H1 (cell line): ENCODE measurements around the gene LYSET. TPM values are rescaled to one million over a fixed set of nuclear protein-coding genes. Genes with fewer than 3 reads are reported as not detected.

Source experiments
- CTCF ChIA-PET: fragments of 300-600 bp; sonication (Branson Sonifier 250); formaldehyde crosslinking; loops from one replicate; lab custom pipeline; 2021; ENCODE audit not compliant: partially characterized antibody; lab: Charles Lee
- POLR2A ChIA-PET: fragments of 300-600 bp; sonication (Branson Sonifier 250); formaldehyde crosslinking; loops from one replicate; lab custom pipeline; 2021; ENCODE audit warnings: inconsistent platforms; ENCODE audit not compliant: partially characterized antibody; lab: Charles Lee
- DNase-seq, 2 experiments: peaks; one replicate each; pipeline versions ENCODE4 v3.0.0 to v3.0.0-alpha.2; 2010 to 2022; ENCODE audit warnings: low spot score in 2 of 2, low read depth in 1 of 2, mixed read lengths in 1 of 2
- FAIRE-seq: peaks from 2 replicates; lab custom pipeline; 2011; peaks lifted over from hg19 to GRCh38; lab: Jason Lieb, UNC
- H2AFZ ChIP-seq: 2 replicates; pipeline ENCODE4 v1.8.1; 2012; ENCODE audit warnings: low read length, inconsistent platforms
- H2AK5ac ChIP-seq: 2 replicates; pipeline ENCODE4 v1.6.1; 2013; ENCODE audit warnings: low read depth, low read length
- H2BK120ac ChIP-seq: replicated peaks from 2 replicates; pipeline ENCODE3; 2013; ENCODE audit warnings: low read depth, low read length, inconsistent platforms
- H2BK12ac ChIP-seq: 2 replicates; pipeline ENCODE4 v1.6.1; 2013; ENCODE audit warnings: low read depth, low read length
- H2BK15ac ChIP-seq: 2 replicates; pipeline ENCODE4 v1.6.1; 2013; ENCODE audit warnings: low read length
- H2BK20ac ChIP-seq: 2 replicates; pipeline ENCODE4 v1.6.1; 2013; ENCODE audit warnings: low read length
- H2BK5ac ChIP-seq: 2 replicates; pipeline ENCODE4 v1.6.1; 2013; ENCODE audit warnings: low read depth, low read length
- H3K14ac ChIP-seq: 2 replicates; pipeline ENCODE4 v1.6.1; 2013; ENCODE audit warnings: inconsistent platforms; ENCODE audit not compliant: insufficient read length
- H3K18ac ChIP-seq: 2 replicates; pipeline ENCODE4 v1.6.1; 2013; ENCODE audit warnings: low read length; ENCODE audit errors: extremely low read depth
- H3K23ac ChIP-seq: 2 replicates; pipeline ENCODE4 v1.6.1; 2013; ENCODE audit warnings: inconsistent platforms; ENCODE audit not compliant: insufficient read length
- H3K23me2 ChIP-seq: 2 replicates; pipeline ENCODE4 v1.6.1; 2013; ENCODE audit warnings: low read depth, low read length
- H3K27ac ChIP-seq: 2 replicates; pipeline ENCODE4 v1.6.1; 2011; ENCODE audit warnings: low read depth, low read length, inconsistent platforms
- H3K27me3 ChIP-seq, 4 experiments: replicated peaks in 1 of 4; 1 replicate in 1 of 4; 2 replicates in 3 of 4; pipeline versions ENCODE4 v1.6.1 to v1.8.1; 2011 to 2013; ENCODE audit warnings: low read length in 3 of 4, mild to moderate bottlenecking in 3 of 4, inconsistent platforms in 2 of 4, mixed read lengths in 2 of 4, moderate library complexity in 1 of 4; ENCODE audit not compliant: control insufficient read depth in 3 of 4, insufficient read depth in 3 of 4; ENCODE audit errors: extremely low read depth in 1 of 4
- H3K36me3 ChIP-seq, 4 experiments: 2 replicates each; pipeline versions ENCODE4 v1.6.1 to v1.8.1; 2011 to 2013; ENCODE audit warnings: mild to moderate bottlenecking in 4 of 4, low read length in 3 of 4, moderate library complexity in 2 of 4, control low read depth in 1 of 4, inconsistent platforms in 1 of 4; ENCODE audit not compliant: insufficient read depth in 4 of 4, control insufficient read depth in 2 of 4
- H3K4ac ChIP-seq: replicated peaks from 2 replicates; pipeline ENCODE3; 2013; ENCODE audit warnings: low read length, low read depth, mixed read lengths, inconsistent platforms; ENCODE audit not compliant: insufficient read length
- H3K4me1 ChIP-seq, 4 experiments: replicated peaks in 1 of 4; 1 replicate in 1 of 4; 2 replicates in 3 of 4; pipeline versions ENCODE4 v1.6.1 to v1.8.1; 2011 to 2013; ENCODE audit warnings: low read length in 3 of 4, inconsistent platforms in 2 of 4, mixed read lengths in 1 of 4; ENCODE audit not compliant: insufficient read depth in 4 of 4, control insufficient read depth in 3 of 4
- H3K4me2 ChIP-seq, 2 experiments: 2 replicates each; pipeline versions ENCODE4 v1.6.1 to v1.8.1; 2011 to 2013; ENCODE audit warnings: low read depth in 2 of 2, low read length in 2 of 2, control low read depth in 1 of 2, inconsistent platforms in 1 of 2, mild to moderate bottlenecking in 1 of 2; ENCODE audit not compliant: insufficient read depth in 1 of 2
- H3K4me3 ChIP-seq, 4 experiments: fragments of 200-600, 300-600 bp in 1 of 4; sonication (generic), shearing (Covaris generic), sonication (Bioruptor Twin) in 1 of 4; 2 replicates each; pipeline versions ENCODE4 v1.5.1 to v1.8.1; 2011 to 2016; ENCODE audit warnings: low read length in 4 of 4, low read depth in 3 of 4, control low read depth in 2 of 4, inconsistent platforms in 2 of 4, mild to moderate bottlenecking in 2 of 4, mixed read lengths in 1 of 4, moderate library complexity in 1 of 4; ENCODE audit not compliant: insufficient read depth in 2 of 4; ENCODE audit errors: extremely low read depth in 1 of 4
- H3K56ac ChIP-seq: replicated peaks from 2 replicates; pipeline ENCODE3; 2013; ENCODE audit warnings: low read depth, mild to moderate bottlenecking, mixed read lengths, low read length, inconsistent platforms; ENCODE audit not compliant: insufficient read length
- H3K79me1 ChIP-seq: 2 replicates; pipeline ENCODE4 v1.6.1; 2013; ENCODE audit warnings: low read depth, low read length, control low read depth
- H3K79me2 ChIP-seq, 2 experiments: 2 replicates each; pipeline versions ENCODE4 v1.6.1 to v1.8.1; 2012 to 2013; ENCODE audit warnings: low read length in 2 of 2, mild to moderate bottlenecking in 2 of 2, inconsistent platforms in 1 of 2; ENCODE audit not compliant: insufficient read depth in 2 of 2, control insufficient read depth in 1 of 2
- H3K9ac ChIP-seq, 4 experiments: replicated peaks in 1 of 4; 1 replicate in 1 of 4; 2 replicates in 3 of 4; pipeline versions ENCODE4 v1.6.1 to v1.8.1; 2011 to 2013; ENCODE audit warnings: low read depth in 3 of 4, low read length in 3 of 4, control low read depth in 2 of 4, mild to moderate bottlenecking in 2 of 4, moderate library complexity in 2 of 4, inconsistent platforms in 1 of 4; ENCODE audit errors: extremely low read depth in 1 of 4
- H3K9me3 ChIP-seq, 2 experiments: 2 replicates each; pipeline versions ENCODE4 v1.6.1 to v1.8.1; 2012 to 2013; ENCODE audit warnings: mild to moderate bottlenecking in 2 of 2, moderate library complexity in 2 of 2, control low read depth in 1 of 2, inconsistent platforms in 1 of 2, low read depth in 1 of 2, low read length in 1 of 2, mixed read lengths in 1 of 2; ENCODE audit not compliant: insufficient read depth in 2 of 2
- H4K20me1 ChIP-seq, 2 experiments: replicated peaks in 1 of 2; 2 replicates each; pipeline versions ENCODE3 to v1.8.1; 2011 to 2013; ENCODE audit warnings: inconsistent platforms in 2 of 2, low read length in 2 of 2, mild to moderate bottlenecking in 1 of 2; ENCODE audit not compliant: insufficient read depth in 2 of 2, control insufficient read depth in 1 of 2
- H4K5ac ChIP-seq: 2 replicates; pipeline ENCODE4 v1.6.1; 2013; ENCODE audit warnings: low read length, low read depth, mixed read lengths, inconsistent platforms; ENCODE audit not compliant: insufficient read length
- H4K8ac ChIP-seq: 2 replicates; pipeline ENCODE4 v1.8.0; 2013; ENCODE audit warnings: mild to moderate bottlenecking, moderate library complexity, low read length, inconsistent platforms; ENCODE audit not compliant: insufficient read depth; ENCODE audit errors: extremely low read depth
- H4K91ac ChIP-seq: replicated peaks from 2 replicates; pipeline ENCODE3; 2013; ENCODE audit warnings: low read length, mixed read lengths, inconsistent platforms; ENCODE audit not compliant: insufficient read length
- ATF3 ChIP-seq: IDR thresholded peaks from 2 replicates; pipeline ENCODE4 v1.6.1; 2011; ENCODE audit warnings: low read depth, mild to moderate bottlenecking, low read length; ENCODE audit not compliant: insufficient read depth
- CEBPB ChIP-seq: IDR thresholded peaks from 2 replicates; pipeline ENCODE4 v1.6.1; 2012; ENCODE audit warnings: low read depth, low read length
- CTCF ChIP-seq, 3 experiments: IDR thresholded peaks; 1 replicate in 2 of 3; 2 replicates in 1 of 3; pipeline versions ENCODE4 v1.5.1 to v1.6.1; 2011; ENCODE audit warnings: low read length in 3 of 3, mild to moderate bottlenecking in 3 of 3, inconsistent platforms in 2 of 3, low read depth in 1 of 3, moderate library complexity in 1 of 3; ENCODE audit not compliant: insufficient read depth in 1 of 3; ENCODE audit errors: control extremely low read depth in 1 of 3
- GABPA ChIP-seq: IDR thresholded peaks from 2 replicates; pipeline ENCODE4 v1.6.1; 2011; ENCODE audit warnings: mild to moderate bottlenecking, low read length, moderate library complexity, borderline replicate concordance; ENCODE audit not compliant: insufficient read depth
- HDAC6 ChIP-seq: IDR thresholded peaks from one replicate; pipeline ENCODE4 v1.7.1; 2012; ENCODE audit warnings: low read depth, mild to moderate bottlenecking, inconsistent platforms, low read length, moderate library complexity
- KDM5A ChIP-seq: fragments of 200-600 bp; IDR thresholded peaks from 2 replicates; pipeline ENCODE4 v1.7.1; 2012; ENCODE audit warnings: mild to moderate bottlenecking, low read length, inconsistent platforms, mixed read lengths
- MAFK ChIP-seq: IDR thresholded peaks from 2 replicates; pipeline ENCODE4 v1.6.1; 2012; ENCODE audit warnings: low read depth, mild to moderate bottlenecking, improper control_type of control experiment, low read length
- PHF8 ChIP-seq: fragments of 200-600 bp; sonication (generic); conservative IDR thresholded peaks from 2 replicates; pipeline ENCODE4 v1.7.1; 2012; ENCODE audit warnings: low read depth, mild to moderate bottlenecking, inconsistent platforms, low read length, moderate library complexity
- RAD21 ChIP-seq, 2 experiments: IDR thresholded peaks in 1 of 2; conservative IDR thresholded peaks in 1 of 2; 2 replicates each; pipeline ENCODE4 v1.6.1; 2011; ENCODE audit warnings: low read depth in 2 of 2, low read length in 2 of 2, improper control_type of control experiment in 1 of 2, inconsistent platforms in 1 of 2, mild to moderate bottlenecking in 1 of 2, moderate library complexity in 1 of 2
- RFX5 ChIP-seq: IDR thresholded peaks from 2 replicates; pipeline ENCODE4 v1.6.1; 2011; ENCODE audit warnings: low read depth, low read length, improper control_type of control experiment, borderline replicate concordance
- TAF1 ChIP-seq: IDR thresholded peaks from 2 replicates; pipeline ENCODE4 v1.6.1; 2011; ENCODE audit warnings: mild to moderate bottlenecking, low read depth, low read length
- WGBS, 2 experiments: shearing (Covaris generic) in 1 of 2; methylation state at CpG; one replicate each; pipeline versions ENCODE4 v1.1.6 to v1.1.7; 2013 to 2015; ENCODE audit warnings: low lambda C conversion rate in 2 of 2, mixed read lengths in 2 of 2, inconsistent platforms in 1 of 2, low coverage in 1 of 2, missing lambda C conversion rate in 1 of 2; ENCODE audit not compliant: insufficient replicate concordance in 2 of 2, insufficient coverage in 1 of 2, insufficient read length in 1 of 2; ENCODE audit errors: extremely low coverage in 1 of 2, missing lambda C conversion rate in 1 of 2; 5-methylcytosine and 5-hydroxymethylcytosine counted together
- polyA plus RNA-seq, 7 experiments: library from polyadenylated mRNA; depleted of rRNA in 3 of 7; stranded (reverse) in 5 of 7; unstranded in 2 of 7; fragments of >200 nt in 5 of 7; fragments of 200-250 nt in 2 of 7; gene quantifications; 1 replicate in 5 of 7; 2 replicates in 1 of 7; 4 replicates in 1 of 7; pipeline versions ENCODE4 v1.2.1 to v1.2.3, GENCODE V29; 2011 to 2013; ENCODE audit warnings: missing spikeins in 2 of 7, mixed read lengths in 2 of 7
- total RNA-seq: library from RNA; stranded (reverse); fragmentation: NEBNext Ultra II Directional; extraction: Animal tissue kit (Norgen Biotek cat#: 25700); gene quantifications from 2 replicates; pipeline ENCODE4 v1.2.1, GENCODE V29; 2021

The LYSET gene
- total and polyA plus RNA-seq, 2 of the 8 experiments (the other 6 are each of a cell fraction or from before 2014, with no cell fraction given) = 26.2 to 26.9 TPM

GRCh38 chr14:93228550-93228949 is 43.4 kb downstream of the LYSET start:
- Histone ChIP-seq H3K56ac (no peak overlapping the region), H2BK12ac (no peak overlapping the region), H3K9me3 (no peaks in the 10 kb centered on the region), H3K27ac (no peak overlapping the region), H4K5ac (no peak overlapping the region), H2BK120ac (no peak overlapping the region), H3K27me3 (no peaks in the 10 kb centered on the region; a peak in 1 of 7 replicates), H3K4me1 (no peaks in the 10 kb centered on the region; a peak in 3 of 7 replicates), H3K4me3 (no peak overlapping the region), H2BK15ac (no peak overlapping the region), H3K9ac (no peak overlapping the region), H3K4ac (no peak overlapping the region), H3K4me2 (no peak overlapping the region), H4K20me1 (no peaks in the 10 kb centered on the region), H2BK20ac (no peak overlapping the region), H3K18ac (no peak overlapping the region), H3K14ac (no peak overlapping the region), H3K79me2 (no peaks in the 10 kb centered on the region), H4K91ac (no peak overlapping the region), H2AFZ (no peak overlapping the region), H4K8ac (no peak overlapping the region), H3K36me3 (peaks cover 6 to 20% (median 12%) of the 10 kb centered on the region in 4 experiments; a peak in 5 of 8 replicates), H3K23ac (no peak overlapping the region), H2AK5ac (no peak overlapping the region), H3K23me2 (no peaks in the 10 kb centered on the region), H2BK5ac (no peak overlapping the region), H3K79me1 (no peaks in the 10 kb centered on the region)
- DNase-seq = no peak
- 93% methylated on average over 8 of the region's 8 CpGs; no CpG with 5 or more reads in 1 of the 2 experiments for WGBS, 2 experiments
- POLR2A ChIA-PET = interaction anchor here (2.2 kb wide), 1 partner anchor 9 kb away, joined by 9 read pairs; no protein-coding TSS in a partner anchor
- CTCF ChIA-PET = no interaction called here
- peak; percentile 24 for FAIRE-seq
- TF ChIP-seq PHF8 = no peak
- no peak for TF ChIP-seq KDM5A
- no peak for TF ChIP-seq RAD21 (IDR thresholded peaks at IDR 0.05 in 1 of 2, conservative IDR thresholded peaks at IDR 0.05 in 1 of 2; ENCODE audit: low read depth in 2 of 2, low read length in 2 of 2)
- TF ChIP-seq GABPA = no peak
- no peak for TF ChIP-seq HDAC6
- TF ChIP-seq TAF1 = no peak
- TF ChIP-seq CEBPB = no peak
- TF ChIP-seq RFX5 = no peak
- no peak for TF ChIP-seq MAFK
- TF ChIP-seq CTCF (IDR thresholded peaks at IDR 0.05; ENCODE audit: control extremely low read depth in 1 of 3, insufficient read depth in 1 of 3, low read depth in 1 of 3, low read length in 3 of 3) = no peak
- no peak for TF ChIP-seq ATF3
